Measurements from ENCODE around the gene FGD5. TPM values are rescaled to one million over a fixed set of nuclear protein-coding genes. Genes with fewer than 3 reads are reported as not detected.

FGD5 gene
- total RNA-seq, 4 donors from 2014 or later: 9.1 to 75.0 (median 16.1) TPM

GRCh38 chr3:14943042-14943441 is 124.3 kb downstream of the FGD5 start:
- TF ChIP-seq CTCF (IDR thresholded peaks at IDR 0.05): no peak
- ATAC-seq (ENCODE audit: low FRiP score): no peak
- no peak for DNase-seq (ENCODE audit: low spot score)

- no peak for ATAC-seq (ENCODE audit: low FRiP score)
- no peak for TF ChIP-seq CTCF (IDR thresholded peaks at IDR 0.05)
- DNase-seq (ENCODE audit: low spot score): no peak
Measured at GRCh38 chr3:14946236-14946635, 127.5 kb downstream of the FGD5 start.

- peak; percentile 2 for ATAC-seq (ENCODE audit: low FRiP score)
- DNase-seq (ENCODE audit: low spot score): no peak
- TF ChIP-seq CTCF (IDR thresholded peaks at IDR 0.05): no peak
Measured at GRCh38 chr3:14946739-14947099, 128.0 kb downstream of the FGD5 start.

GRCh38 chr3:14947100-14947885 is 128.5 kb downstream of the FGD5 start, which contains the start of gene NR2C2:
Gene NR2C2 (plus strand): TSS chr3:14947583. CDS start chr3:15003915, 56,332 bp downstream.
- DNase-seq (ENCODE audit: low spot score) (peak; percentile 67), ATAC-seq (ENCODE audit: low FRiP score) (peak; percentile 81)
- TF ChIP-seq CTCF (IDR thresholded peaks at IDR 0.05): no peak

GRCh38 chr3:14947886-14948608 is 129.3 kb downstream of the FGD5 start:
- no peak for TF ChIP-seq CTCF (IDR thresholded peaks at IDR 0.05)
- ATAC-seq (ENCODE audit: low FRiP score) (peak; percentile 98), DNase-seq (ENCODE audit: low spot score) (peak; percentile 90)

- no peak for ATAC-seq (ENCODE audit: low FRiP score)
- no peak for DNase-seq (ENCODE audit: low spot score)
- no peak for TF ChIP-seq CTCF (IDR thresholded peaks at IDR 0.05)
Measured at GRCh38 chr3:14948609-14949038, 129.9 kb downstream of the FGD5 start.
